Measurements from ENCODE around the gene PCSK2.
A peak's percentile ranks its signal among the peaks of the same experiment; 100 is the strongest.
"Not testable (repeated sequence)": the region's sequence is repeated elsewhere in the genome, so short reads cannot be mapped to it uniquely, and the experiment has no call there.

PCSK2 gene, protein sequence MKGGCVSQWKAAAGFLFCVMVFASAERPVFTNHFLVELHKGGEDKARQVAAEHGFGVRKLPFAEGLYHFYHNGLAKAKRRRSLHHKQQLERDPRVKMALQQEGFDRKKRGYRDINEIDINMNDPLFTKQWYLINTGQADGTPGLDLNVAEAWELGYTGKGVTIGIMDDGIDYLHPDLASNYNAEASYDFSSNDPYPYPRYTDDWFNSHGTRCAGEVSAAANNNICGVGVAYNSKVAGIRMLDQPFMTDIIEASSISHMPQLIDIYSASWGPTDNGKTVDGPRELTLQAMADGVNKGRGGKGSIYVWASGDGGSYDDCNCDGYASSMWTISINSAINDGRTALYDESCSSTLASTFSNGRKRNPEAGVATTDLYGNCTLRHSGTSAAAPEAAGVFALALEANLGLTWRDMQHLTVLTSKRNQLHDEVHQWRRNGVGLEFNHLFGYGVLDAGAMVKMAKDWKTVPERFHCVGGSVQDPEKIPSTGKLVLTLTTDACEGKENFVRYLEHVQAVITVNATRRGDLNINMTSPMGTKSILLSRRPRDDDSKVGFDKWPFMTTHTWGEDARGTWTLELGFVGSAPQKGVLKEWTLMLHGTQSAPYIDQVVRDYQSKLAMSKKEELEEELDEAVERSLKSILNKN

GRCh38 chr20:17226410-17227218 is at the start of gene PCSK2:
Gene PCSK2 (plus strand): TSS chr20:17227040. CDS start chr20:17227306, 266 bp downstream.
- peak; percentile 62 for DNase-seq

DNA sequence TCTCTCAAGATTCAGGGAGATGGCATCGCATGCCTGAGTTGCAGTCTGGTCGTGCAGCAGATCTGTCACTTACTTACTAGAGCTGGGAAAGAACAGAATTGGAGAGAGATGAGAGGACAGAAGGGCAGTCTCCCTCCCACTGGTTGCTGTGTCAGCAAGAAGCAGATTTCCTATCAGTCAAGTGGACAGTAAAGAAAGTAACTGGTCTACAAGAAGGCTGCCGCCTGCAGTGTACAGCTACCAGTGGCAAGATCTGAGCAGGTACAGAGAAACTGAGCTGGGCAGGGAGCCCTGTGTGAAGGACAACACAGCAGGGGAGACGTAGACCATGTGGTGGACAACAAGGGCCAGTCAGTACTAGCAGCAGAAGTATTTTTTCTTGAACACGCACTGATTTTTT is 49.5 kb upstream of the PCSK2 start:
- no peak for DNase-seq

DNA sequence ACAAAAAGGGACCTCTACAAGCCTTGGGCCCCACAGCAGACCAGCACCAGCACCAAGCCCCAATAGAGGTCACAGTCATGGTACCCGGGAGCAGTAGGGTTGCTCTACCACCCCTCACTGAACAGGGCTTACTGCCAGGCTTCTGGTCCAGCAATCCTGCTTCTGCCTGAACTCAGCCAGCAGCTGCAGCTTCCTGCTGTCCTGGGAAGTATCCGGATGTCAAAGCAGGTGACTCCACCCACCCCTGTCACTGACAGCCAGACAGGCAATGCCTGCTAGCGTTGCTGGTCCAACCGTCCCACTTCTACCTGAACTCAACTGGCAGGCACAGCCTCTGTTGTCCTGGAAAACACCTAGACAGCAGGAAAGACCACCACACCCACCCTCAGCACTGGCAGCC is 47.0 kb upstream of the PCSK2 start:
- no peak for DNase-seq

- DNase-seq: no peak
Observed at GRCh38 chr20:17189976-17190695, 36.7 kb upstream of the PCSK2 start.

DNA sequence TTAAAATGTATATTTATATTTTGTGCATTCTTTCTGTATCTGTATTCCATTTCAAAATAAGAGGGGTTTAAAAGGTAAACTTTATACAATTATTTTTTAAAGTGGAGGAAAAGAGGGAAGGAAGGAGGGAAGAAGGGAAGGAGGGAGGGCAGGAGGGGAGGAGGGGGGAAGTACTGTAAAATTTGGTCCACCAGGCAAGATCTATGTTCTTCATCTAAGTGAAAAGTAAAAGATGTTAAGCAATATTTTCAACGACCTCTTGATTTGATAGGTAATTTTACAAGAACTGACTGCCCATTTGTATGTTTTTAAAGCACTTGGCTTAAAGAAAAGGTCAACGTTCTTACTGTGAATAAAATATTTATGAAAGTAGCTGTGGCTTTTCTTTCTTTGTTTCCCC is 29.8 kb upstream of the PCSK2 start:
- no peak for DNase-seq

- no peak for DNase-seq
Observed at GRCh38 chr20:17202030-17202429, 24.8 kb upstream of the PCSK2 start.

- DNase-seq: no peak
Observed at GRCh38 chr20:17202673-17203072, 24.2 kb upstream of the PCSK2 start.

GRCh38 chr20:17205084-17205813 is 21.6 kb upstream of the PCSK2 start:
- DNase-seq: no peak

DNA sequence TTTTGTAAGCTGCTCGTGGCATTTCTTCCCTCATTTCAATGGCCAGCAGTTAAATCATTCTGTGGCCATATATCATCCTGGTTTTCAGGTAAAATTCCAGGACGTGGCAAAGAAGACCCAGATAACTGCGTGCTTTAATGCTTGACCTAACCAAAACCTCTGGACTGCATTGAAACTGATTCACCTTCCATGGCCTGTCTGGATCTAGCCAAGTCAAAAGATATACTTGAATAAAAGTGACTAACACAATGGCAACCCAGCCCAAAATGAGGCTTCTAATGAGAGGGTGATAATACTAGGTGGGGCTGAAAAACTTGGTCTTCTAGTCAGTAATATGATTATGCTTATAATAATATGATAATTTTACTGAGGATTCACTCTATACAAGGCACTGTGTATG is 16.5 kb upstream of the PCSK2 start:
- DNase-seq: no peak

GRCh38 chr20:17210983-17211382 is 15.9 kb upstream of the PCSK2 start:
- DNase-seq: no peak

- DNase-seq: no peak
Observed at GRCh38 chr20:17215167-17215566, 11.7 kb upstream of the PCSK2 start.

- DNase-seq: not testable (repeated sequence)
Observed at GRCh38 chr20:17219856-17220255, 7.0 kb upstream of the PCSK2 start.

DNA sequence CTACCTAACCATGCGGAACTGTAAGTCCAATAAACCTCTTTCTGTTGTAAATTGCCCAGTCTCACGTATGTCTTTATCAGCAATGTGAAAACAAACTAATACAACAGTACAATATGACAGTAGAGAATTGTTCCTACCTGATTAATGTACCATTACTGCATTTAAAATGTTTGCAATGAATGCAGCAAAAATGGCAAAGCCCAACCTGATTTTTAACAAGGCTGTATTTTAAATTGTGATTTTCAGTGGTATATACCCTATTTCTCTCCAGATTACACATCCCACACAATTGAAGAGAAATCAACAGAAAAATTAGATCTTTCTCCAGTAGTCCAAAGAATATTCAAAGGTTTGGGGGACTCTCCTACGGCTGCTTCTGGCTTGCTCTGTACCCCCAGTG is 3.3 kb upstream of the PCSK2 start:
- DNase-seq: no peak

- DNase-seq: no peak
Observed at GRCh38 chr20:17225851-17226409, 910 bp upstream of the PCSK2 start.

- DNase-seq: no peak
Observed at GRCh38 chr20:17227219-17227575, 357 bp downstream of the PCSK2 start.

DNA sequence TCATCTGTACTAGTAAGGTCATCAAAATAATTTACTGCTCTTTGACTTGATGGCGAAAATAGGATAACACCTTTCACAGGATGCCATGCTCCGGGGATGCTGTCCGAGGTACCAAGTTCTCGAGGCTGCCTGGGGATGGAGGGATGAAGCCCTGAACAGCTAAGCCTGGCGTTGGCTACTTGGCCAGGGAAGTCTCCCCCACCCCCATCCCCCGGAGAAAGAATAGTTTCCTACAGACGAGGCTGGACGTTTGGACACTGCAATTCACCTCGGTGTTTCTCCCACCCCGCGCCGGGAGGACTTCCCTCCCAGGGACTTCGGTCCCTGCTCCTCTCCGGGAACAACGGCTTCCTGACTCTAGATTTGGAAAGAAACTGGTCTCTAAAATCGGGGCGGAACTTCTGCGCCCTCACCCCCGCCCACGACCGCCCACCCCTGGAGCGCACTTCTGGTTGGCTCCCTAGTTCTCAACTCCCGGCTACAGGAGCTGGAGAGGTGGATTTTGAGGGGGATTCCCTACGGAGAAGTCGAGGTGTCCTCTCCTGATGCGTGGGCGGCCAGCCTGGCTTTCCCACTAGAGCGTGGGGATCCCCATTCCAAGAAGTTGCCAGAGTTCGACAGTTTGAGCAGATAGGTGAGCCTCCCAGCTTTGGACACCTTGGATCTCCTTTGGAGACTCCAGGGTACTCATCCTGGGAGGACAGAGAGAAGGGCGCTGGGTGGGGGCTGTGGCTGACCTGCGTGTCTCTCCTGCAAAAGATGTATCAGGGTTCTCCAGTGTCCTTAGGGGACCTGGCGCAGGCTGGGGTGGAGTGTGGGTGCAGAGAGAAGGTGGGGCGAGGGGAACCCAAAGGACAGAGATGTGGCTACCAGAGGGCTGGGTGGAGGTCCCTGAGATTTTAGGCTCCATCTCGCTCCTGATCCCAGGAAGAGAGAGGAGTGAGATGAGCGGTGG is 1.1 kb downstream of the PCSK2 start:
- no peak for DNase-seq

DNA sequence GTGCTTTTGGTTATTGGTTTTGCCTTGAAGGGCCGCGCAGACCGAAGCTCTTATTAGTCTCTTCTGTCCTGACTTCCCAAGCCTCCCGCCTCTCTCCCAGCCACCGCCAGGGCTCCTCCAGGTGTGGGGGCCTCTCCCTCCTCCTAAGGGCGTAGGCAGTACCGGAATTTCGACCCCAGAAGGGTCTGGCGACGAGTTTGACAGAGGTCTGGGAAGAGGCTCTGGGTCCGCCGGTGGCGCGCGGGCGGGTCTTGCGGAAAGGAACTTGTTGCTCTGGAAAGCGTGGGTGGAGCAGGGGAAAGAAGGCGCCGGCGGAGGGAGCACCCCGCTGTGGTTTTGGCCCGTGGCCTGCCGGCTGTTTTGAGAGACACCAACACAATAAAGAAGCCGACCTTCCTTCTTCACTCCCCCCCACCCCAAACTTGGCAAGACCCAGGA is 1.8 kb downstream of the PCSK2 start:
- DNase-seq: no peak

DNA sequence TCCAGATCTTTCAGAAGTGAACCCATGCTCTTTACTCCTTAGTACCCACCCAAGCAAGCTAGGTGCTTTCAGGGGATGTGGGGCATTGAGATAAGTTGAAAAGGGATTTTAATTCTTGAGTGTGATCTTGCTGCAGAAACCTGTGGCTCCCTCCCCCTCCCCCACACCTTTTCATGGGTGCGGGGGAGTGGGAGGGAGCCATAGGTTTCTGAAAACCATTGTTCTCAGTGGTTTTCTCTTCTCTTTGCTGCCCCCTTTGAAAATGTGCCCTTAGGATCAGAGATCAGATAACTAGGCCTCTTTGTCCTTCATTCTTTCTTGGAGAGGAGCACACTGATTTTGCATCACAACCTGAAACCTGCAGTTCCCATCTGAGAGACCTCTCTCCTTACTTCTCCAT is 2.4 kb downstream of the PCSK2 start:
- DNase-seq: no peak

DNA sequence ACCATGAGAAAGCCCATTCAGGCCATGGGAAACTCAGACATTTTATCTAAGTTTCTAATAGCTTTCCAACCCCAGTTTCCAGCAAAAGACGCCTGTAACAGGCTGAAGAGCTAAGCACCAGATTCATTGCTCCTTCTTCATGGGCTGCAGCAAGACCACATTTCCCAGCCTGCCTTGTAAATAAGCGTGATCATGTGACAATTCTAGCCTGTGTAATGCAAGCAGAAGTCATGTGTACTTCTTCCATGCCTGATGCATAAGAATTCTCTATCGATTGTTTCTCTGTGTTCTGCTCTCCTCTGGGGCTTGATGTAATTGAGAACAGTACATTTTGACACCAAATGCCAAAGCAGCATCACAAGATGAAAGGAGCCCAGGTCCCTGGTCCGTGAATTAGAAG is 6.8 kb downstream of the PCSK2 start:
- DNase-seq: no peak

- DNase-seq: no peak
Observed at GRCh38 chr20:17236766-17237165, 9.9 kb downstream of the PCSK2 start.

DNA sequence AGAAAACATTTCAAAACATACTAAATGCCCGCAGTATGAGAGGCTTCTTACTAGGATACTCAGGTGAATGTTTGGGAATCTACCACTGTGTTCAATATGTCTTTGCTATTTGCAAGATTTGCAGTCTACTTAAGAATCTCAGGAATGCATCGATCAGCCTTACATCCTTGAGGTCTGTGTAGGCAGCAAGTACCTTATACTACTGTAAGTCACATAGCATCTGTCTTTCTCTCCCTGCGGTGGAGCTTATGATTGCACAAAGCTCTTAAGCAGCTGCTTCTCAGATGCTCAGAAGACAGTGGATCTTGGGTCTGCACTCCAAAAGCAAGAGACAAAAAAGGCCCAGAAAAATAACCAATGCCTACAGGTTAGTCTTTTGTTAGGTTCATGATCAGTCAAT is 21.4 kb downstream of the PCSK2 start:
- DNase-seq: no peak

Data from hippocampal formation (tissue), 2 donors.